BE2C (cell line): Measurements from ENCODE around the gene NOX5.
A peak's percentile ranks its signal among the peaks of the same experiment; 100 is the strongest.

Experiments used
- DNase-seq: peaks from one replicate; pipeline ENCODE4 v3.0.0-alpha.2; 2020
- H3K27me3 ChIP-seq: fragments of 250-450 bp; sonication (Bioruptor Pico); 2 replicates; pipeline ENCODE4 v1.5.1; 2020; ENCODE audit warnings: mild to moderate bottlenecking
- H3K36me3 ChIP-seq: fragments of 250-450 bp; sonication (Bioruptor Pico); 2 replicates; pipeline ENCODE4 v1.5.1; 2020; ENCODE audit warnings: mild to moderate bottlenecking
- H3K4me1 ChIP-seq: fragments of 250-450 bp; sonication (Bioruptor Pico); 2 replicates; pipeline ENCODE4 v1.5.1; 2020
- H3K4me3 ChIP-seq: 2 replicates; pipeline ENCODE4 v1.5.1; 2011; ENCODE audit warnings: low read depth, low read length
- H3K9me3 ChIP-seq: fragments of 250-450 bp; sonication (Bioruptor Pico); 2 replicates; pipeline ENCODE4 v1.5.1; 2020
- TF ChIP-seq, protein P1 (sequence below): IDR thresholded peaks from 2 replicates; pipeline ENCODE4 v1.5.1; 2012; ENCODE audit warnings: mild to moderate bottlenecking, low read depth, low read length

The NOX5 gene

DNA sequence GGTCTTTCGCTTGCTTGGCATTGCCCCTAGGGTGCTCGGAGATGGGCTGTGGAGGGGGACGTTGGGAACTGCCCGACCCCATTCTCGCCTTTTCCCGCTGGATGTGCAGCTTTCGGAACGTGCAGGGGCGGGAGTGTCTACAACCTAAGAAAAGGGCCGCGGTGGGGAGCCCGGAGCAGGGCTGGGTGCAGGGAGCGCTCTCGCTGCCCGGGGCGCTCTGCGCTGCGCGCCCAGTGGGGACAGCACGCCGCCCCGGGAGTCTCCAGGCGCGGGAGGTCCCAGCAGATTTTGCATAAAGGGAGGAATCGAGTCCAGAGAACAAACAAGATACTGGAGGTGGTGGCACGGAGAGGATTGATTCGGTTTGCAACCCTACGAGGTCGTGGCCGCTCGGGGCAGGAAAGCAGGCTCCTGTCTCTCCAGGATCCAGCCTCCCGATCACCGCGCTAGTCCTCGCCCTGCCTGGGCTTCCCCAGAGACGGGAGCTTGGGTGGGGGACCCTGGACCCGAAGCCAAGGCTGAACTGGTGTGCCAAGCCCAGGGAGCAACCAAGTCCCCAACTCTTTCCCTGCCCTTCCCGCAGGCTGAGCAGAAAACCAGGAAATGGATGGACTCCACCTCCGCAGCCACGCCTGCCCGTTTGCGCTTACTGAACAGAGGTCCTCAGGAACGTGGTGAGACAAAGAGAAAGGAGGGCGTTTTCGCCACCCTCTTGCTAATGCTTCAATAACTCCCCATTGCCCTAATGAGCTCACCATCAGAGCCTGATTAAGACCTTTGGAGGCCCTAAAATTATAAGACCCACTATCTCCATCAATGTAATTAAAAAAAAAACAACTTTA, 59.7 kb downstream of the NOX5 start:
- H3K27me3 ChIP-seq, result no peaks in the 10 kb centered on the region
- DNase-seq, result peak; percentile 84
- H3K4me1 ChIP-seq, result peaks cover 6% of the 10 kb centered on the region

DNA sequence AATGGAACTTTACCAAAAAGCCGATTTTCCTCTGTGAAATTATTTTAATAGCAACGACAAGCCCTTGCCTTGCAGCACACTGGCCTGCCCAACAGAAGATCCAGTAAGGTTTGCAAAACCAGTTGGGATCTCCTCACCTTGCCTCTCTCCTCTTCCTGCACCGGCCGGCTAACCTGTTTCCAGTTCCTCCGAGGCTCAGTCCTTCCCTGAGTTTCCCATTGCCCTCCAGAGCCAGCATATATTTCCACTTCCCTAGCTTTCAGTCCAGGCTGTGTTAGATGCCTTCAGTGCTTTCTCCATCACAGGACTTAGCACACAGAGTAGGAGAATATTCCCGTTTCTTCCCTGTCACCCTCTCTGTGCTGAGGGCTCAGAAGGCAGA, 60.3 kb downstream of the NOX5 start:
- peak overlapping the region; percentile 80 for H3K4me3 ChIP-seq
- H3K4me1 ChIP-seq, result peaks cover 6% of the 10 kb centered on the region
- DNase-seq, result peak; percentile 45
- H3K36me3 ChIP-seq, result no peaks in the 10 kb centered on the region
- TF ChIP-seq, protein P1, sequence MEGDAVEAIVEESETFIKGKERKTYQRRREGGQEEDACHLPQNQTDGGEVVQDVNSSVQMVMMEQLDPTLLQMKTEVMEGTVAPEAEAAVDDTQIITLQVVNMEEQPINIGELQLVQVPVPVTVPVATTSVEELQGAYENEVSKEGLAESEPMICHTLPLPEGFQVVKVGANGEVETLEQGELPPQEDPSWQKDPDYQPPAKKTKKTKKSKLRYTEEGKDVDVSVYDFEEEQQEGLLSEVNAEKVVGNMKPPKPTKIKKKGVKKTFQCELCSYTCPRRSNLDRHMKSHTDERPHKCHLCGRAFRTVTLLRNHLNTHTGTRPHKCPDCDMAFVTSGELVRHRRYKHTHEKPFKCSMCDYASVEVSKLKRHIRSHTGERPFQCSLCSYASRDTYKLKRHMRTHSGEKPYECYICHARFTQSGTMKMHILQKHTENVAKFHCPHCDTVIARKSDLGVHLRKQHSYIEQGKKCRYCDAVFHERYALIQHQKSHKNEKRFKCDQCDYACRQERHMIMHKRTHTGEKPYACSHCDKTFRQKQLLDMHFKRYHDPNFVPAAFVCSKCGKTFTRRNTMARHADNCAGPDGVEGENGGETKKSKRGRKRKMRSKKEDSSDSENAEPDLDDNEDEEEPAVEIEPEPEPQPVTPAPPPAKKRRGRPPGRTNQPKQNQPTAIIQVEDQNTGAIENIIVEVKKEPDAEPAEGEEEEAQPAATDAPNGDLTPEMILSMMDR, result no peak
- no peaks in the 10 kb centered on the region for H3K9me3 ChIP-seq
- H3K27me3 ChIP-seq, result no peaks in the 10 kb centered on the region

More for the DNA sequence above, 59.7 kb downstream of the NOX5 start:
- Histone ChIP-seq H3K9me3 (no peaks in the 10 kb centered on the region), H3K4me3 (peak overlapping the region; percentile 80), H3K36me3 (no peaks in the 10 kb centered on the region)
- TF ChIP-seq, protein P1, result no peak

DNA sequence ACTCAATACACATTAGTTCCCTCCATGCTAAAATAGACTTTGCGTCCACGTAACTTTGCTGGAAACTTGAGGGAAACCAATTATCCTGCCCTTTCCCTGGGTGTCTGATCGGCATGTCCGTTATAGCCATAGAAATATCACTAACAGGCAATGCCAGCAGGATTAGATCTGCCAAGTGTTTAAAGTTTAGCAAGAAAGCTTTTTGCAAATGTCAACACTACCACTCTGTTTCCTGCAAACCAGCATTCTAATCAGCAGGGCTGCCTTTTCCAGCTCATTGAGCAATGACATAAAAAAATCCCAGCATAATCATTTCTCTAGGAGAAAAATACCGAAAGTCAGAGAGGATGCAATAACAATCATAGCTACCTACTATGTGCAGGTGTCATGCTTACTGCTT, 60.9 kb downstream of the NOX5 start:
- H3K36me3 ChIP-seq, result no peaks in the 10 kb centered on the region
- no peaks in the 10 kb centered on the region for H3K9me3 ChIP-seq
- TF ChIP-seq, protein P1, result no peak
- H3K4me3 ChIP-seq, result no peak overlapping the region
- no peaks in the 10 kb centered on the region for H3K27me3 ChIP-seq
- H3K4me1 ChIP-seq, result peaks cover 12% of the 10 kb centered on the region
- no peak for DNase-seq

DNA sequence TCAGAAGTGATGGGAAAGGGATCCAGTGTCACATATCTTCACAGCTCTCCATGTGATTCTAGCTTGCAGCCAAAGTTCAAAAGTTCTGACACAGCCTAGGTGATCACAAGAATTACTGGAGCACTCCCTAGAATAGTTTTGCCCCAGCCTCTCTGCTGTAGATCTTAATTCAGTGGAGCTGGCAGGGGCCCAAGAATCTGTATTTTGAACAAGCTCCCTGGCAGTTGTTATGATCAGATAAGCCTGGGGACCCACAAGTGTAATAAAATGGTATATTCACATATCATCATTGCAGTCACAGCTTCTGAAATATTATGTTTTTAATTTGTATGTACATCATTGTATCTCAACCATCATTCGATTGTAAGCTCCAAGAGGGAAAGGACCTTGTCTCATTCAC, 62.3 kb downstream of the NOX5 start:
- peaks cover 25% of the 10 kb centered on the region for H3K4me1 ChIP-seq
- no peak overlapping the region for H3K4me3 ChIP-seq
- H3K9me3 ChIP-seq, result no peaks in the 10 kb centered on the region; the same call in 1 of the 2 replicates
- TF ChIP-seq, protein P1, result no peak
- H3K36me3 ChIP-seq, result no peaks in the 10 kb centered on the region
- DNase-seq, result no peak
- H3K27me3 ChIP-seq, result no peaks in the 10 kb centered on the region

DNA sequence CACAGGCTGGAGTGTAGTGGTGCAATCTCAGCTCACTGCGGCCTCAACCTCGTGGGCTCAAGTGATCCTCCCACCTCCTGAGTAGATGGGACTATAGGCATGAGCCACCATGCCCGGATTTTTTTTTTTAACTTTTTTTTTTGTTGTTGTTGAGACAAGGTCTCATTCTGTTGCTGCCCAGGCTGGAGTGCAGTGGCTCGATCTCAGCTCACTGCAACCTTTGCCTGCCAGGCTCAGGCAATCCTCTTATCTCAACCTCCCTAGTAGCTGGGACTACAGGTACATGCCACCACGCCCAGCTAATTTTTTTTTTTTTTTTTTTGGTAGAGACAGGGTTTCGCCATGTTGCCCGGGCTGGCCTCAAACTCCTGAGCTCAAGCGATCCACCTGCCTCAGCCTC, 64.1 kb downstream of the NOX5 start:
- no peaks in the 10 kb centered on the region; the same call in 1 of the 2 replicates for H3K9me3 ChIP-seq
- H3K36me3 ChIP-seq, result no peaks in the 10 kb centered on the region
- H3K4me3 ChIP-seq, result no peak overlapping the region
- TF ChIP-seq, protein P1, result no peak
- no peak for DNase-seq
- H3K27me3 ChIP-seq, result no peaks in the 10 kb centered on the region
- H3K4me1 ChIP-seq, result peaks cover 29% of the 10 kb centered on the region
